HG03432 (cell line): ENCODE data around the gene CITED1.

ENCODE experiments used
- ATAC-seq: cut with Tn5 transposase; IDR thresholded peaks from one replicate; pipeline ENCODE4 v1.9.1; 2021; ENCODE audit warnings: mild to moderate bottlenecking, moderate library complexity; ENCODE audit not compliant: unreplicated experiment

CITED1 gene

DNA sequence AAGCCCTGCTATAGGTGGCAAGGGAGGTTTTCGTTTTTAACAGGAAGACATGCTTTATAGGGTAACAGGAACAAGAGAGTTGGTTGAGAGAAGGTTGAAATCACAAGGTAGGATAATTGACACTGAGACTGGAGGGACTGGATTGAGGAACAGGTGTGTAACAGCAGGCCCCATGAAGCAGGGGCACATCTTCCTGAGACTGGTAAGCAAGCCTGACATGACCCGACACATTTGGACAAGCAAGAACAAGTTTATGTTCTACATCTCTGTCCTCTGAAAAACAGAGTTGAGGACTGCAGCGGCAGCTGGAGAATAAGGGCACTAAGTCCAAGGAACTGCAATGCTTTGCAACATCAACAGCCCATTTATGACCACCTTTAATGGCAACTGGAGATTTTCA, 33.9 kb downstream of the CITED1 start:
- ATAC-seq: no peak

DNA sequence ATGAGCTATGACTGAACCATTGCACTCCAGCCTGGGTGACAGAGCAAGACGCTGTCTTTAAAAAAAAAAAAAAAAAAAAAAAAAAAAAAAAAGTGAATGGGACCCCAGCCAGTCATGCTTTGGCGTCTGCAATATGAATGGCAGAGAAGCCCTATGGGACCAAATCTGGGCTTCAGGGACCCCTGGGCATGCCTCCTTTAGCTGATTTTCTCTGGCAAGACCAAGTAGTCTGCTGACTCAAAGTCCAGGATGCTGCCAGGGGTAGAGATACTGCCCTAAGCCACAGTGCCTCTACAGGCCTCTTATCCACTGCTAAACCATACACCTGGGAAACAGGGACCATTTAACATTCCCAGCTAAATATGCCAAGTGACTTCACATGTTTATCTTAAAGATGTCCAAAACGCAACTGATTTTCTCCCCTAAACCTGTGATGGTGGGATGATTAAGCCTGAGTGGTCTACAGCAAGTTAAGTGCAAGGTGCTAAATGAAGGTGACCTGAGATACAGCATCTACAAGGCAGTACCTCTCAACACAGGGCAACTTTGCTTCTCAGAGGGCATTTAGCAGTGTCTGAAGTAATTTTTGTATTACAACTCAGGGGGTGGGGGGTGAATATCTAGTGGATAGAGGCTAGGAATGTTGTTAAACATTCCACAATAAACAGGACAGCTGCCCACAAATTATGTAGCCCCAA, 34.5 kb downstream of the CITED1 start:
- ATAC-seq: no peak

DNA sequence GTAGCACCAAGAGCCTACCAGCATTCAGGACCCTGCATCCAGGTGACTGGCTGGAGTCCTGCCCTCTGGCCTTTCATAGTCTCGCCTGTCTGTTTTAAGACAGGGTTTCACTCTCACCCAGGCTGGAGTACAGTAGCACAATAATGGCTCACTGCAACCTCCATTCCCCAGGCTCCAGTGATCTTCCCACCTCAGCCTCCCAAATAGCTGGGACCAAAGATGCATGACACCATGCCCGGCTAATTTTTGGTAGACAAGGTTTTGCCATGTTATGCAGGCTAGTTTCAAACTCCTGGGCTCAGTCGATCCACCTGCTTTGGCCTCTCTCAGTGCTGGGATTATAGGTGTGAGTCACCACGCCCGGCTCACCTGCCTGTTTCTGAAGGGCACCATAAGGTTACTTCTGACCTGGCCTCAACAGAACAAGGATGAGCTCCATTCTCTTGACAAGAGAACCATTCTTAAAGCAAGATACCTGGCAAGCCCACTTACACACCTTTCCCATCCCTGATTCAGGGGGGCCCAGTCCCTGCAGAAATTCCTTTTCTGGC, 35.3 kb downstream of the CITED1 start:
- no peak for ATAC-seq

DNA sequence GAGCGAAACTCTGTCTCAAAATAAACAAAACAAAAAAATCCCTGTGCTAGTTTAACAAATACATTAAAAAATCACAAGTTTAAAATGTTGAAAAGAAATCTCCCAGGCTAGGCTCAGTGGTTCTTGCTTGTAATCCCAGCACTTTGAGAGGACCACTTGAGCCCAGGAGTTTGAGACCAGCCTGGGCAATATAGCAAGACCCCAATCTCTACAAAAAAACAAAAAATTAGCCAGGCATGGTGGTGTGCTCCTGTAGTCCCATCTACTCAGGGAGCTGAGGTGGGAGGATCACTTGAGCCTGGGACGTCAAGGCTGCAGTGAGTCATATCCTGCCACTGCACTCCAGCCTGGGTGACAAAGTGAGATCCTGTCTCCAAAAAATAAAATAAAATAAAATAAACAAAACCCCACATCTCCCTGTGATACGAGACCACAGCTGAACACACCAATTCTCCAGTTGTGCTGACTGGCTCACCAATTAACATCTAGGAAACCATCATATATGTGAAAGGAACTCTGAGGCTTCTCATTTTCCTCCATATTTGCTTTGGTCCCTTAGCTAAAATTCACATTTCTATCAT, 36.0 kb downstream of the CITED1 start:
- no peak for ATAC-seq

DNA sequence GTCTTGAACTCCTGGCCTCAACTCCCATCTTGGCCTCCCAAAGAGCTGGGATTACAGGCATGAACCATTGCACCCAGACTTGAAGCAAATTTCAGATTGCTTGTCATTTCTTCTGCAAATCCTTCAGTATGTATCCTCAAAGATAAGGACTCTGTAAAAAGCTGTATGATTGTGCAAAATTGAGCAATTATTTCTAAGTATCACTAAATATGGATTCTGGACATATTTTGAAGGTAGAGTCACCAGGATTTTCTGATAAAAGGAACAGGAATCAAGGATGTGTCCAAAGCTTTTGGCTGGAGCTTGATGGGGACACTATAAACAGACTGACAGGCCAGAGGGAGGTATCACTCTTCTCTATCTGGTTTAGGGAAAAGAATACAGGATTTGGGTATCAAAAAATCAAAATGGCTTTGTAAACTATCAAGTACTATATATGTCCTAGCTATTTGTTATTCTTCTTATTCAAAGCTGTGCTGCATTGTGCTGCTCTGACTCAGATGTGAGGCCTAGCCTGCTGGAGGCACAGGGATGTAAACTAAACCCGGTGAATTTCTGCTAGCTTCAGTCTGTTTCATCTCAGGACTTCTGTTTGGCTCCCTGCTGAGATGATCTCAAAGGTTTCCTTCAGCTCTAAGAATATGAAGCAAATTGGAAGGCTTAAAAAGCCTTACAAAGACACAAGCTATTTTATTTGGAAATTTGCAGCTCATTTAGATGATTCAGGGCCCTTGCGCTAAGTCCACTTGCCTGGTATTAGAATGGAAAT, 36.9 kb downstream of the CITED1 start:
- no peak for ATAC-seq

DNA sequence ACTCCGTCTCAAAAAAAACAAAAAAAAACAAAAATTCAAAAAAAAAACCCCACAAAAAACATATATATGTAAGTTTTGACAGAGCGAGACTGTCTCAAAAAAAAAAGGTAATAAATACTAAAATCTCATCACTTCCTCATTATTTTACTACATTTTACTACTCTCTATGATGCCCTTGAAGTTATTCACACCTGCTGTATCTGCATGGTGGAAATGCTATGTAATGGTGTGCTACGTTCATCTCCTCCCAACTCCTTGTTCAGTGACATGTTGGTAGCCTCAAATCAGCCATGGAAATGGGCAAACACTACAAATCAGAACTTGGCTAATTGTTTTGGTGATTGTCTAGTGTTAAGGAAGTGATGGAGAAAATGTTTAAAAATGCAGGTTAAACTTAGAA, 40.5 kb downstream of the CITED1 start:
- ATAC-seq: no peak

DNA sequence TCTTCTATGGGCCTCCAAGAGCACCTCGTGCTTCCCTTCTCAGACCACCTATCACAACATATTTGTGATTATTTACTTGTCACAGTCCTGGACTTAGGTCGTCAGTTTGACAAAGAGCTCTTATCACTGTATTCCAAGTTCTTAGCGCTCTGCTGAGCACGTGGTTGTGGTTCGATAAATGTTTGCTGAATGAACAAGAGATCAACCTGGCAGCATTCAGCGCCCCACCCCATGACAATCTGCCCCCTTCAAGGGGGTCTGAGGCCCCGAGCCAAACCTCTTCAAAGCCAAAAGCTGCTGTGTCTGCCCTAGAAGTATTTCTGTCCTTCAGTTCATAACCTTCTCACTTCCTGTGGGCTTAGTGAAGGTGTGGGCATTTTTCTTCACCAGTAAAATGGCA, 43.6 kb downstream of the CITED1 start:
- ATAC-seq: no peak

DNA sequence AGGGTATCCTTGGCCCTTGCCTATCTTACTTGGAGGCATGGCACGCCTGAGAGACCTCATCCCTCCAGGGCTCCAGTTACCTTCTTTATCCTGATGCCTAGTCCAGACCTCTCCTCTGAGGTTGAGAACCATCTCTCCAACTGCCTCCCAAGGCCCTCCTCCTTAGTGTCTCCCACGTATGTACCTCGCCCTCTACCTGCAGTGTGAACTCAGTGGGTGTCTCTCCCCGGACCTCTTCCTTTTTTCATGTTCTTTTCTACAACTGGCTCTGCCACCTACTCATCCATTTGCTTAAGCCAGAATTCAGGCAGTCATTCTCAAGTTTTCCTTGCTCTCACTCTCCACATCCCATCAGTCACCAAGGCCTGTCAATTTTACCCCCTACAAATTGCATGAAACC, 45.3 kb downstream of the CITED1 start:
- no peak for ATAC-seq

DNA sequence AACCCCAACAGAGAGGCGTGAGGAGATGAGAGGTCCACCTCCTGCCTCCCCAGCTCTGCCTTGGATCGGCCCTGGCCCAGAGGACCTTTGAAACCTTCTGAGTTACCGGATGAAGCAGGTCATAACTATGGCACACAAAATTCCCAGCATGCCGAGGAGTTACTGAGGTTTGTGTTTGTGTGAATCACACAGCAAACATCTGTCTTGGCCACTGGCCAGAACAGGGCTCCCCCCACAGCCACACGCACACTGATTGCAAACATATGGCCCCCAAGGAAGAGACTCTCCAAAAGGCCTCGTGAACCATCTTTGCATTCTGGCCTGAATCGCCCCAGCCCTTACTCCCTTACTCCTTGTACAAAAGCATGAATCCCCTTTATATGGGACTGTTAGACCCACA, 47.5 kb downstream of the CITED1 start:
- ATAC-seq: no peak

DNA sequence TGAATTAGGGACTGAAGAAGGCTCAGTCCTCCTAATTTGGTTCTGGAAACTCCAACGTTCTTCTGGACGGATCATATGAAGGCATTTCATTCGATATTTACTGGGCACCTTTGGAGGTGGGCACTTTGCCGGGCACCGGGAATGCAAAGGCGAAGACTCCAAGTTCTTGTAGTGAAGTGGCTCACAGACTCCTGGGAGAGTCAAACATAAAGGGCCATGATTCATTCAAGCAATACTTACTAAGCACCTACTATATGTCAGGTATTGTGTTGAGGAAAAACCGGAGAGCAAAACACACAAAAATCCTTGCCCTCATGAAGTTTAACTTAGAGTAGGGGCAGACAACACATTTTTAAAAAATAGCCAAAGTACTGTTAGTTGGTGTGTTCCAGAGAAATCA, 49.9 kb downstream of the CITED1 start:
- no peak for ATAC-seq

DNA sequence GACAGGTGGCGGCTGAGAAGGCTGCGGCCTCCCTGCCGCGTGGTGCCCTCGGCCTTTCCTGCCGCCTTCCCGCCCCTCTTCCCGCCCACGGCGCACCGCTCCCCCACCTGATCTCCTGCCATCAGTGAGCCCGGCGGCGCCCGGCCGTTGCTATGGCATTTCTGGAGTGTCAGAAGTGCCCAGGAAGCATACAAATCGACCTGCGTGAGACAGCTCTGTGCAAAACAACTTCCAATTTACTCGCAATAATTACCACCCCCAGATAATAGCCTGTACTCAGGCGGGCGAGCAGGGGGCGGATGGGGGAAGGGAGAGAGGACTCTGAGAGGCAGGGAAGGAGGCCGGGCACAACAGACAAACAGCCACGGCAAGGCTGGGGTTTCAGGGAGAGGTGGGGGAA, 50.3 kb downstream of the CITED1 start:
- no peak for ATAC-seq

DNA sequence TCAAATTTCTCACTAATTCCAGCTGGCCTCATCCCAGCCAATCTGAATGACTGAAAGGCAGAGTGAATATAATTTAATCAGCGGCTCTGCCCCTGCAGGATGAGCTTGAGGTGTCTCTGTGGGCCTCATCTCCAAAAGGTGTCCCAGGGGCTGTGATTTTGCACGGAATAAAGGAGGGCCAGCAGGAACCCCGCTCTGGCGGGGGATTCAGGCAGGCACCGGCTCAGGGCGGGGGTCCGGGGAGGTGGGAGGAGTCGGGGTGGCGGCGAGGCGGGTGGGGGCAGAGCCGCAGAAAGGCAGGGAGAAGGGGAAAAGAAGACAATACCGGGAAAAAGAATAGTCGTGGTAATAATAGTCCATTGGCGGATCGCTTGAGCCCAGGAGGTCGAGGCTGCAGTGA, 50.9 kb downstream of the CITED1 start:
- ATAC-seq: no peak

DNA sequence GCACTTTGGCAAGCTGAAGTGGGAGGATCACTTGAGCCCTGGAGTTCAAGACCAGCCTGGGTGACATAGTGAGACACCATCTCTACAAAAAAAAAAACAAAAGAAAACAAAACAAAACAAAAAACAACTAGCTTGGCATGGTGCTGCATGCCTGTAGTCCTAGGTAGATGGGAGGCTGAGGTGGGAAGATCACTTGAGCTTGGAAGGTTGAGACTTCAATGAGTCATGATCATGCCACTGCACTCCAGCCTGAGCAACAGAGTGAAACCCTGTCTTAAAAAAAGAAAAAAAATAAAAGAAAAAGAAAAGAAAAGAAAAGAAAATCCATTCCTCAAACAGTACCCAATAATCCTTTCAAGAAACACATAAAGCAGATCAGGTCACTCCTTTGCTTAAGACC, 52.0 kb downstream of the CITED1 start:
- ATAC-seq: no peak
